CD4-positive, alpha-beta T cell (primary cell): ENCODE results near the gene ZBTB7C. TPM values are rescaled to one million over a fixed set of nuclear protein-coding genes. Genes with fewer than 3 reads are reported as not detected.

Source experiments
- ATAC-seq: fragments of 200-7000 bp; cut with Tn5 transposase; one replicate; pipeline ENCODE4 v1.10.0; 2022; ENCODE audit warnings: mild to moderate bottlenecking; ENCODE audit not compliant: poor library complexity
- CTCF ChIA-PET: fragments of 350-600 bp; sonication (Branson Sonifier 250); formaldehyde crosslinking; loops from one replicate; lab custom pipeline; 2021; ENCODE audit warnings: antibody characterized with exemption, inconsistent platforms; lab: Charles Lee
- POLR2A ChIA-PET: fragments of 350-600 bp; sonication (Branson Sonifier 250); formaldehyde crosslinking; loops from one replicate; lab custom pipeline; 2021; ENCODE audit warnings: antibody characterized with exemption, inconsistent platforms; lab: Charles Lee
- DNase-seq, 14 experiments: peaks; one replicate each; pipeline ENCODE4 v3.0.0-alpha.2; 2013 to 2020; ENCODE audit warnings: mixed read lengths in 2 of 14
- H3K27ac ChIP-seq, 2 donors: one replicate each; pipeline versions ENCODE4 v1.5.1 to v1.7.0; 2013; ENCODE audit warnings: low read length in 2 of 2, low read depth in 1 of 2, mild to moderate bottlenecking in 1 of 2
- H3K27me3 ChIP-seq, 2 experiments: 1 replicate in 1 of 2; 2 replicates in 1 of 2; pipeline versions ENCODE4 v1.6.1 to v1.7.0; 2013; ENCODE audit warnings: low read length in 2 of 2, control low read depth in 1 of 2, mild to moderate bottlenecking in 1 of 2, moderate library complexity in 1 of 2; ENCODE audit not compliant: insufficient read depth in 2 of 2, control insufficient read depth in 1 of 2
- H3K36me3 ChIP-seq: one replicate; pipeline ENCODE4 v1.6.1; 2013; ENCODE audit warnings: low read length, control low read depth; ENCODE audit not compliant: insufficient read depth
- H3K4me1 ChIP-seq: one replicate; pipeline ENCODE4 v1.6.1; 2013; ENCODE audit warnings: low read length, control low read depth; ENCODE audit not compliant: insufficient read depth
- H3K4me3 ChIP-seq: one replicate; pipeline ENCODE4 v1.5.1; 2013; ENCODE audit warnings: mild to moderate bottlenecking, low read length, moderate library complexity
- H3K9me3 ChIP-seq, 2 experiments: 1 replicate in 1 of 2; 2 replicates in 1 of 2; pipeline versions ENCODE4 v1.6.1 to v1.7.0; 2013; ENCODE audit warnings: low read length in 2 of 2, mild to moderate bottlenecking in 2 of 2, control low read depth in 1 of 2, moderate library complexity in 1 of 2; ENCODE audit not compliant: control insufficient read depth in 1 of 2, insufficient read depth in 1 of 2
- H3K27ac Mint-ChIP-seq: one replicate; pipeline ENCODE4 v1.8.0; 2020; ENCODE audit warnings: mixed read lengths
- H3K27me3 Mint-ChIP-seq: one replicate; pipeline ENCODE4 v1.8.0; 2021; ENCODE audit warnings: mixed read lengths
- H3K36me3 Mint-ChIP-seq: one replicate; pipeline ENCODE4 v1.8.0; 2021; ENCODE audit warnings: low read depth, mixed read lengths
- H3K4me1 Mint-ChIP-seq: one replicate; pipeline ENCODE4 v1.8.0; 2021; ENCODE audit warnings: low read depth, mixed read lengths
- H3K4me3 Mint-ChIP-seq: one replicate; pipeline ENCODE4 v1.8.0; 2020; ENCODE audit warnings: mild to moderate bottlenecking, mixed read lengths
- H3K9me3 Mint-ChIP-seq: one replicate; pipeline ENCODE4 v1.8.0; 2020; ENCODE audit warnings: mixed read lengths
- intact Hi-C, 2 experiments: fragments of 100-400 bp; cut with DNase I in 1 of 2; cut with micrococcal nuclease in 1 of 2; formaldehyde crosslinking; loops; one replicate each; pipeline versions ENCODE4 v1.15.1 to v1.9.0; 2023 to 2025; cut with DNase I, micrococcal nuclease
- total RNA-seq, 174 experiments: library from RNA in 2 of 174; stranded (reverse) in 2 of 174; gene quantifications; one replicate each; pipeline ENCODE4 v1.2.3 and lab custom pipeline; 2021 to 2026
- TF ChIP-seq, protein P1 (sequence below): fragments of 200-600 bp; IDR thresholded peaks from one replicate; pipeline ENCODE4 v1.8.0; 2022; ENCODE audit warnings: antibody characterized with exemption, mild to moderate bottlenecking

The ZBTB7C gene
- total RNA-seq, 2 experiments from 2014 or later: not detected

DNA sequence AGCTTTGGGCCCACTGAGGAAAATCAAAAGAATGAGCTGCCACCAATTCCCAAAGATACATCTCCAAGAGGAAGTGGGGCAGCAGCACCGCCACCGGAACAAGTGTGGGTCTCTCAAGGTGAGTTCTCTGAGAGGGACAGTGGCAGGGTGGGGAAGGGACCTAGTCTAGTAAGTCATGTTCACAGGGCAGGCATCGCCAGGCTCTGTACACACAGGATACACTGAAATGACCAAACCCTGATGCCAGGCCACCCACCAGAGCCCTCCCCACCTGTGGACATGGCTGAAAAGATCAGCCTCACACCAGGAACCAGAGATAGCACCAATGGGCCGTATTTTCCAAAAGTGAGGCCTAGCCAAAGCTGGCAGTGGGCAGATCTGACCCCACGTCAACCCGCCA lies 370.5 kb downstream of the ZBTB7C start:
- peaks cover 4% of the 10 kb centered on the region for H3K9me3 Mint-ChIP-seq
- Histone ChIP-seq H3K27ac (no peak overlapping the region), H3K9me3 (peaks cover 0 to 7% of the 10 kb centered on the region in 2 experiments), H3K4me3 (no peak overlapping the region), H3K27me3 (peaks cover 0 to 2% of the 10 kb centered on the region in 2 experiments), H3K36me3 (no peaks in the 10 kb centered on the region), H3K4me1 (no peaks in the 10 kb centered on the region)
- POLR2A ChIA-PET: no interaction called here
- CTCF ChIA-PET: interaction anchor here (0.7 kb wide), 1 partner anchor 39 kb away, joined by 4 read pairs; no protein-coding TSS in a partner anchor
- H3K27ac Mint-ChIP-seq: no peak overlapping the region
- ATAC-seq (no peak), DNase-seq (peak in 1 of 14 experiments; percentile 29)
- H3K27me3 Mint-ChIP-seq: peaks cover 3% of the 10 kb centered on the region
- TF ChIP-seq, protein P1, sequence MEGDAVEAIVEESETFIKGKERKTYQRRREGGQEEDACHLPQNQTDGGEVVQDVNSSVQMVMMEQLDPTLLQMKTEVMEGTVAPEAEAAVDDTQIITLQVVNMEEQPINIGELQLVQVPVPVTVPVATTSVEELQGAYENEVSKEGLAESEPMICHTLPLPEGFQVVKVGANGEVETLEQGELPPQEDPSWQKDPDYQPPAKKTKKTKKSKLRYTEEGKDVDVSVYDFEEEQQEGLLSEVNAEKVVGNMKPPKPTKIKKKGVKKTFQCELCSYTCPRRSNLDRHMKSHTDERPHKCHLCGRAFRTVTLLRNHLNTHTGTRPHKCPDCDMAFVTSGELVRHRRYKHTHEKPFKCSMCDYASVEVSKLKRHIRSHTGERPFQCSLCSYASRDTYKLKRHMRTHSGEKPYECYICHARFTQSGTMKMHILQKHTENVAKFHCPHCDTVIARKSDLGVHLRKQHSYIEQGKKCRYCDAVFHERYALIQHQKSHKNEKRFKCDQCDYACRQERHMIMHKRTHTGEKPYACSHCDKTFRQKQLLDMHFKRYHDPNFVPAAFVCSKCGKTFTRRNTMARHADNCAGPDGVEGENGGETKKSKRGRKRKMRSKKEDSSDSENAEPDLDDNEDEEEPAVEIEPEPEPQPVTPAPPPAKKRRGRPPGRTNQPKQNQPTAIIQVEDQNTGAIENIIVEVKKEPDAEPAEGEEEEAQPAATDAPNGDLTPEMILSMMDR: no peak
- H3K4me1 Mint-ChIP-seq: no peaks in the 10 kb centered on the region
- intact Hi-C loops: no loop called here
- H3K36me3 Mint-ChIP-seq: no peaks in the 10 kb centered on the region
- no peak overlapping the region for H3K4me3 Mint-ChIP-seq

DNA sequence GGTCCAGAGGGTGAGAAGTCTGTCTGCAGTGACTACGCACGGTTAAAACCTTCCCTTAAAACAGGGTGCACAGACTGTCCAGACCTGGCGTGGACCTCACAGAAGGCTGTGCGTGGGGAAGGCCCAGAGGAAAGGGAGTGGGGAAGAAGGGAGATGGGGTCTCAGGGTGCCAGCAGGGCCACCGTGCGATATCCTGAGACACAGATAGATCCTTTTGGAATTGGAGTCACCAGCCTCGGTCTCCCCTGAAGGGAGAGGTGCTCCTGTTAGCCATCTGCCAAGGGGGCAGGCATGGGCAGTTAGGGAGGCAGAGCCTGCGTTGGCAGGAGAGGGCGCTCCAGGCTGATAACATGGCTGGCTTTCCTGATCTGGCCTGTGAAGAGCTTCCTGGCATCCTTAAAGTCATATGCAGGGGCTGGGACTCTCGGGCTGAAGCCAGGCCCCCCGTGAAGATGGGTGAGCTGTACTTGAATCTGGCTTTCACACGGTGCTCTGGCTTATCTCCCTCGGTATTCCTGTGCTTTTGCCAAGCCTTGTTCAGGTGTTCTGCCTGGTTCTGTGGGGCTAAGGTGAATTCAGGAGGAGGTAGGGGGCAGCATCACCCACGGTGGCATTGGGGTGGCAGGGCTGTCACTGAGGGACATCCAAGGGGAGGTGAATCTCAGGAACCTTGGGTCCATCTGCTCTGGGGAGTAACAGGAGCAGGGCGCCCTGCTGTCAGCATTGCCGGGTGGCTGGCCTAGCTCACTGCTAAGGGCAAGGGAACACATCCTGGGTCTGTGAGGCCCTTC lies 371.5 kb downstream of the ZBTB7C start:
- DNase-seq: peak in 1 of 14 experiments; percentile 25
- H3K9me3 ChIP-seq: peaks cover 0 to 7% of the 10 kb centered on the region in 2 experiments
- H3K36me3 ChIP-seq: no peaks in the 10 kb centered on the region
- ChIA-PET CTCF (no interaction called here), POLR2A (interaction anchor here (1.0 kb wide), 1 partner anchor 252 kb away, joined by 3 read pairs; no protein-coding TSS in a partner anchor)
- H3K4me3 Mint-ChIP-seq: no peak overlapping the region
- TF ChIP-seq, protein P1: no peak
- H3K27ac ChIP-seq: no peak overlapping the region
- peaks cover 0 to 2% of the 10 kb centered on the region in 2 experiments for H3K27me3 ChIP-seq
- no peak overlapping the region for H3K4me3 ChIP-seq
- H3K4me1 ChIP-seq: no peaks in the 10 kb centered on the region
- H3K4me1 Mint-ChIP-seq: no peaks in the 10 kb centered on the region
- intact Hi-C loops: no loop called here
- no peak for ATAC-seq
- no peak overlapping the region for H3K27ac Mint-ChIP-seq
- H3K27me3 Mint-ChIP-seq: no peaks in the 10 kb centered on the region
- H3K9me3 Mint-ChIP-seq: no peaks in the 10 kb centered on the region
- no peaks in the 10 kb centered on the region for H3K36me3 Mint-ChIP-seq

DNA sequence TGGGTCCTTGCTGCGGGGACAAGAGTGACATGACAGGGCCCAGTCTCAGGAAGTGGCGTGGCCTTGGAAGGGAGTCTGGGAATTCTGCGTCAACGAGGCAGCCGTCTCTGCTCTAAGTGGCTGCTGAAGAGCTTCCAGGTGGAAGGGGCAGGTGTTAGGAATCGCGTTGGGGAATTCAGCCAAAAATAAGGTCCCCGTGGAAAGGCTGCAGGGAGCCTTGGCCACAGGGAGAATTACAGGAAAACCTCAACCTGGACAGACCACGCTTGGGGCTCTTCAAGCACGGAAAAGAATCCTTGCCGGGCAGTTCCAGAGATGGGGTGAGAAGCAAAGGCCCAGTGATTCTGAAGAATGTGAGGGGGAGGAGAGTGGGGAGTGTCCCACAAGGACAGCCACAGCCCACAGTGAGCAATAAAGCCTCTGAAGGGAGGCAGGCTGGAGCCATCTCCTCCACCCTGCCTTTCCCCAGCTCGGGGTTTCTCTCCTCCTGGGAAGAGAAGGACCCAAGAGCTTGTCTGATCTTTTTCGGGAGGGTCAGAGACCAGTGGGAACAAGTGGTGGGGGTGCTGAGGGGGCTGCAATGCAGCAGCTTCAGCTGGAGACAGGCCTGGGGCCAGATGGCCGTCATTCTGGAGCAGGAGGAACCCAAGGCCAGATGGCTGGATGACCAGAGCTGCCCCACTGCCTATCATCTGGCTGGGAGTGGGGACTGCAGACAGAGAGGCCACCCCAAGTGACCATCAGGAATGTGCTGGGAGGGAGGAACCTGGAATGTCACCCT lies 372.4 kb downstream of the ZBTB7C start:
- TF ChIP-seq, protein P1: no peak
- ChIA-PET CTCF (no interaction called here), POLR2A (interaction anchor here (1.0 kb wide), 1 partner anchor 252 kb away, joined by 3 read pairs; no protein-coding TSS in a partner anchor)
- Mint-ChIP-seq H3K9me3 (no peaks in the 10 kb centered on the region), H3K4me1 (no peaks in the 10 kb centered on the region), H3K27me3 (no peaks in the 10 kb centered on the region), H3K36me3 (no peaks in the 10 kb centered on the region), H3K27ac (no peak overlapping the region), H3K4me3 (no peak overlapping the region)
- peaks cover 0 to 7% of the 10 kb centered on the region in 2 experiments for H3K9me3 ChIP-seq
- ATAC-seq (no peak), DNase-seq (peak in 1 of 14 experiments; percentile 21)
- no peak overlapping the region for H3K4me3 ChIP-seq
- intact Hi-C loops: no loop called here
- no peaks in the 10 kb centered on the region for H3K4me1 ChIP-seq
- no peaks in the 10 kb centered on the region for H3K36me3 ChIP-seq
- peaks cover 0 to 2% of the 10 kb centered on the region in 2 experiments for H3K27me3 ChIP-seq
- no peak overlapping the region for H3K27ac ChIP-seq
